ENCODE results near the gene SIX3.

The SIX3 gene

DNA sequence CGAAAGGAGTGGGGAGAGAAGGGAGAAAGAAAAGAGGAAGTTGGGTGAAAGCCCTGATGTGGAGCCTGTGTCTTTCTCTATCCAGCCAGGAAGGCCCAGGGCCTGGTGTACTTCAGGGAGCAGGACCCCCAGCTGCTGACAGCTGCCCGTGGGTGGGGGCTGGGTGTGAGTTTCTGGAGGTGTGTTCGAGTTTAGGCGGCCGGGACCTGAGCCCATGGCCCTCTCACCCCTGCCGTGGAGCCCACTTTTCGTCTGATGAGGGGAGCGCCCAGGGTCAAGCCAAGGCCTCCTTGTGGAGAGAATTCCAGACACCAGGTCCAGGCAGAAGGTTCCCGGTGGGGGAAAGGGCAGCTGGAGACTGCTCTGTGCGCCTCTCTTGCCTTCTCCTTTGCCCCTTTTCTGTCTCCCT is 2.2 kb downstream of the SIX3 start:
- peak; percentile 66 for DNase-seq (ENCODE audit: low spot score)

DNA sequence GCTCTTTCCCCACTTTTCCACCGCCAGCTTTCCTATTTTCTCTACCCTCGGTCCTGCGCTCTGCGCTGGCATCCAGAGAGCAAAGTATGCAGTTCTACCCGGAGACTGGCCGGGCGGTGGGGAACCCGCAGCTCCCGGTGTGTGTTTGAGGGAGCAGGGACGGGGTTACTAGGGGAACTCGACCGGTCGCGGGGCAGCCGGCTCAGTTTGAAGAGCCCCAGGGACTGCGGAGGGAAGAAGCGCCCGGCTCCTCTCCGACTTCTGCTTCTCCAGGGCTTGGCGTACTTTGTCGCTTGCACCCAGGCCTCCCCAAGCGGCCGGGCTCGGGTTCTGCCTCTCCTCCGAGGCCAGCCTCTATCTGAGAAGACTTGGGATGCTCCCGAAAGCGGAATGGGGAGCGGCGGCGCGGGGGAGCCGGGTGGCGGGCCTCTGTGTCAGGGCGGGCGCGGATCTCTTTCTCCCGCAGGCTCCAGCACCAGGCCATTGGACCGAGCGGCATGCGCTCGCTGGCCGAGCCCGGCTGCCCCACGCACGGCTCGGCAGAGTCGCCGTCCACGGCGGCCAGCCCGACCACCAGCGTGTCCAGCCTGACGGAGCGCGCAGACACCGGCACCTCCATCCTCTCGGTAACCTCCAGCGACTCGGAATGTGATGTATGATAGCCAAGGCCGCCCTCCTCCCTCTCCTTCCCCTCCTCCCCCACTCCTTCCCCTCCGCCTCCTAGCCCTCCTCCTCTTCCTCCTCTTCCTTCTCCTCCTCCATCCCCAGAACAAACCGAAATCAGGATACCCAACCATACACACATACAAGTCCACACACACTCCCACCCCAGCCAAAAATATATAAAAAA is 2.8 kb downstream of the SIX3 start:
- peak; percentile 72 for DNase-seq (ENCODE audit: low spot score)

DNA sequence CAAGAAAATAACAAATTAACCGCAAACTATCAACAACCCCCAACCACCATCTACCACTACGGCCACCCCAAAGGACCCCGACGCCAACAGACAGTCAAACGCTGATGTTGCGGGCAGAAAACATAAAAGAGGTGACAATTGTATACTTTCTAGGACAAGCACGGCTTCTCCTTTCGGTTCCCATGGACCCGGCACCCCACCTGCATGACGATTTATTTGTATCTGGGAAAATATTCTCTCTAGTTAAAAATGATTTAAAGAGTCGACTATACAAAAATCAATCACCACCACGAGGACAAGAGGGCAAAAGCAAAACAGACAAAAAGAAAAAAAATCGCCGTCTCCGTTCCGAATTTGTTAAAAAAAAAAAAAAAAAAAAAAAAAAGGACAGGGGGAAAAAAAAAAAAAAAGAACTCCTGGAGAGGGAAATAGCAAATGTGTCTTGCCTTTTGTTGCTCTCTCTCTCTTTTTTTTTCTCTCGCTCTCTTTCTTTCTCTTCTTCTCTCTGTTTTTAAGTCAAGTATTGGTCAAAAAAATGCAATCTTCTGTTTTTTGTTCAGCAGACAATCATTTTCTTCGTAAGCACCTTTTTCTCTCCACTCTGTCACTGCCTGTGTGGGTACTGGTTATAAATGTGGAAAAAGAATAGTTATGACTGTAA is 3.6 kb downstream of the SIX3 start:
- no peak for DNase-seq (ENCODE audit: low spot score)

DNA sequence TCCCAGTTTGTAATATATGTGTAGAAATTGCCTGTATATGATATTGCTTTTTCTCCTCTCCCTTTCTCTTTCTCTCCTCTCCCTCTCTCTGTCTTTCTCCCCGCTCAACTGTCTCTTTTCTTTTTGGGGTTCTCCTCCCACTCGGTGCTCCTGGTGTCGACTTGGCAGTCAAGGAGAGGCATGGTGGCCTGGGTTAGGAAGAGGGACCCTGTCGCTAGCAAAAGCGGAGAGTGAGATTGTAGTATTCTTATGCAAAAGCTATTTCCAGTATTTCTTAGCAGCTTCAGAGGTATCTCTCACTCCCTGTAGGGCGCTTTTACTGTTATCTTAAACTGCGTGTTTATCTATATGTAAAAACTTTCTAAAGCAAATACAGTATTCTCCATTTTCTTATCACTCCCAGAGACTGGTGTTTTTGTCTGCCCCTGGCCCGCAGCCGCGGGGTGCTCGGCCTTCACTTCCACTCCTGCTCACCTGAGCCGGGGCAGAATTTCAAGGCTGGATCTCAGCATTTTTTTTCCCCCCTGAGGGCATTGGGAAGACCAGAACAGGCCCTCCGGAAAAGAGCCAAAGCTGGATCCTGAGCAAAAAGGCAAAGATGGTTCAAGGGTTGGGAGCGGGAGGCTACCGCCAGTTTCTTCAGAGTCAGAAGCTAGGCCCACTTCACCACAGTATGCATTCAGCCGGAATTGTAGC is 4.3 kb downstream of the SIX3 start:
- DNase-seq (ENCODE audit: low spot score), result no peak

DNA sequence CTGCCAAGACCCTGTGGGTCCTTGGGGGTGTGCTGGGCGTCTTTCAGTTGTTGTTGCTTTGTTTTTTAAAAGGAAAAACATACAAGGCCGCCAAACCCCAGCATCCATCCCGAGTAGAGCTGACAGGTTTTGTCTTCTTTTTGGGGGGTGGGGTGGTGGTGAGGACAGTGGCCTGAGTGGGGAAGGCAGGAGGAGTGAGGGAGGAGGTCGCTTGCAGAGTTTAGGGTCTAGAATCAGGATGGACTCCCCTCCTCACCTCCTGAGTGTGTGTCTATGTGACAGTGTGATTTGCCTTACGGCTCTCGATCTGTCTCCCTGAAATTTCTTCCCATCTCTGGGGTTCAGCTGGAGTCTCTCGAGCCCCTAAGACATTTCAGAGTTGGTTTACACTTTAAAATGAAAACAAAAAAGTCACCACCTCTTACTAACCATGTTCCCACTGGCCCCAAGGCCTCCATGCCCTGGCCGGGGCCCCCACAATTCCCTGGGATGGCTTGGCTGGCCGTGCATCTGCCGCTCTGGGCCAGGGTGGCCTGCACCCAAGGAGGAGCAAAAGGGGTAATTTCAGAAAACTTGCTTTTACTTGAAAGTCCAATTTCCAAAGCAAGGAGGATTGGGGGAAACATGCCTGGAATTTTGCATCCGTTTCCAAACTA is 5.0 kb downstream of the SIX3 start:
- no peak for DNase-seq (ENCODE audit: low spot score)

DNA sequence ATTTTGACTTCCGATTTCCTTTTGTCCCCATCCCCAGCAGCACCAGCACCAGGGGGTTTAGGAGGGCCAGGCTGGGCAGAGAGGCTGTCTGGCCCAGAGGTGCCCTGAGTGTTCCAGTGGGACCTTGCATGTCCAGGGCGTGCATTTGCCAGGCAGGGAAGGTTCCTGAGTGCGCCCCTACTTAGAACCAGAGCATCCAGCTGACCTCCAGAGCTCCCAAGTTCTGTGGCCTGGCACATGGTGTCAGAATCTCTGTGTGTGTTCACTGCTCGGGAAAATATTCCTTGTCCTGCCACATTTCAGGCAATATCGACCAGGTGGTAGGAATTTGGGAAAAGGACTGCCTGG is 5.5 kb downstream of the SIX3 start:
- DNase-seq (ENCODE audit: low spot score), result no peak

DNA sequence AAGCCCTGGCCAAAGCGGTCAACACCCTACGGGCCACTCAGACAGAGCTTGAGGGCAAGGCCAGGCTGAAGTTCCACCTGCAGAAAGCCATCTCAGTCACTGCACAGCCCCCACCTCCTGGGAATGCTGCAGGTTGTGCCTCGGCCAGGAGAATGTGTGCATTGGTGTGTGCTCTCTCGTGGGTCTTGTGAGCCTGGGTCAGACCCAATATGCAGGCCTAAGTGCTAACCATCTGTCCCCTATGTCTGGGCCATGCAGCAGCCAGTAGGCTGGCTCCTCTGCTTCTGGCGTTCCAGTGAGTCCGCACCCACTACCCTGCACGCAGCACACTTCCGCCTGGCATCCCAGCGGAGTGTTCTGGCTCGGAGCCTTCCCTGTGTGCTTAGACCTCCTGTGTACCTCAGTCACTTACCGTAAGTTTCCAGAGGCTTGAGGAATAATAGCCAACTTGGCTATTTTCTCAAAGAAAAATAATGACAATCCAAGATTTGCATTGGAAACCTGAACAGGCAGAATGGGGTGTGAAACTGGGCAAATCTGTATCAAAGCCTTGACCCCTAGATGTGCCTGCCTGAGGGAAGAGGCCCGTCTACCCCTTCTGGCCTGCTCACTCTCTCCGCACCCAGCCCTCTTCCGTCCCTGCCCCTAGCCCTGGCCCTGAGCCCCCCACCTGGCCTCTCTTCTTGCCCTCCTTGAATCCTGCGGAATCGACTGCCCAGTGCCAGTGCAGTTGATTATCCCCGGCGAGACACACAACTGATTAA is 7.2 kb downstream of the SIX3 start:
- DNase-seq (ENCODE audit: low spot score), result no peak

DNA sequence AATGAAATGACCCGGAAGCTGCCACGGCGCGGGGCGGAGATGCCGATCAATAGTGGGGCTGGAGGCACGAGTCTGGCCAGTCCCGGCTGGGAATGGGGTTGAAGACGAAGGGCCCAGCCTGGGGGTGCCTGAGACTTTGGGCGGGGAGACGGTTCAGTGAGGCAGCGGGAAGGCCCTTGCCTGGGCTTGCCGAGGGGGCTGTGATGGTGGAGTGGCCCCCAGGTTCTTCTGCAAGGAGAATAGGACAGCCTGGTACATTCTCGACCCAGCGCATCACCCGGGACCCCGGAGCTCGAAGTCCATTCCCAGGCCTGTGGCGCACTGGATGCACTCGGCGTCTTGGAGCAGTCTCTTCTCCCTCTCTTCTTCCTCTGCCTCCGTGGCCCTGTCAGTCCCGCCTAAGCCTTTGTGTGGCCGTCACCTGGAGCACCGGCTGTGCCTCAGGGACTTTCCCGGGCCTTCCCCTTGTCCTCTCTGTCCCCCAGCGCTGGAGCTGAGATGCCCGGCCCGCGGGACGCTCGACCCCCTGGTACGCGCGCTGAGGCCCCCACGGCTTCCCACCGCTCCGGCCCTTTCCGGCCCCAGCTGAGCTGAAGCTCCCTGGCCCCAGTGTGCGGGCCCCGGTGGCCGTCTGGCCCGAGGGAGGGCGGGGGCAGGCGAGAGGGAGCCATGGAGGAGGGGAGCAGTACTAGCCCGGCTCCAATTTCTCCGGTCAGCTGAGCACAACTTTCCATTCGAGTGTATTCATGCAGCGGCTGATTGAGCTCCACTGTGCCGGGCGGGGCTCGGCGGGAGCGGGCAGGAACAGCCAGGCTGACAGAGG is 8.0 kb downstream of the SIX3 start:
- DNase-seq (ENCODE audit: low spot score), result peak; percentile 90

DNA sequence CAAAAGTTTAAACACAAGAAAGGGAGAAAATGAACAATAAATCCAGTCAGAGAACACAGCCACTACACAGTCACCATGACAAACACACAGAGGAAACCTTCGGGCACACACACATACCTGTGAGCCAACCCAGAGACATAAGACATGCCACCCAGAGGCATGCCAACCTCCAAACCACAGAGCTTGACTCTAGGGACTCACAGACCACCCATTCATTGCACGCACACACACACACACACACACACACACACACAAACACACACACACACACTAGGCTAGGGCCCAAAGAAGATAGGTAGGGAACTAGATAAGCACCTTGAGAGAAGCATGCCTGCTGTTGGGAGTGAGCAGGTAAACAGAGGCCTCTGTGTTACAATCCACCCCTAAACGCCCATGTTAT is 9.1 kb downstream of the SIX3 start:
- no peak for DNase-seq (ENCODE audit: low spot score)

DNA sequence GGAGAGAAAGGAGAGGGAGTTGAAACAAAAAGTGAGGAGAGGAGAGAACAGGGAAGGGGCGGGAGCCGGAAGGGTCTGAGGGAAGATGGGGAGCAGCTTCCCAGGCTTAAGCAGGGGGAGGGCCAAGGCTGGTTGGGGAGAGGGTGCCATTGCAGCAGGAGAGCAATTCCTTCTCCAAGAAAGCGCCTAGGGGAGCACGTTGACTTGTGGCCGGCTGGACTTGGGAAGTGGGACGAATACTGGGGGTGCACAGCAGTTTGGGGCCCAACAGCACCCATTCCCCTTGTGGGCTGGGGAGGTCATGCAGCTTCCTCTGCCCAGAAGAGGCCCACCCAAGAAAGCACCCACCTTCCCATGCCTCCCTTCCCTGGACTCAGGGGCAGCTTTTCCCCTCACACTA is 9.6 kb downstream of the SIX3 start:
- no peak for DNase-seq (ENCODE audit: low spot score)

DNA sequence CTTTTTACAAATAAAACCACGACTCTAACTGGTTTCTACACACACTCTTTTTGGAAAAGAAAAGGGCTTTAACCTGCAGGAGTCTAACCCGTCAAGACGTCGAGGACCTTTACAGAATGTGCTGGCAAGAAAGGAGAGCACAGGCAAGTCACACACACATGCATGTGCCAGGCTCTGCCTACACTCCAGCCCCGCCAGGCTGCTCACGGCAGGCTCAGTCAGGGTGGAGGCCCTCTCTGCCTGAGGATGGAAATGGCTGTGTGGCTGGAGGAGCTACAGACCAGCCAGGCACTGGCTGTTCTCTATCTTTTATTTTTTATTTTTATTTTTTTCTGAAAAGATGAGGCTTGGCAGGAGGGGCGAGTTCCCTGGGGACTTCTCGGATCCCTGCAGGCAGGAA is 10.2 kb downstream of the SIX3 start:
- DNase-seq (ENCODE audit: low spot score), result no peak

DNA sequence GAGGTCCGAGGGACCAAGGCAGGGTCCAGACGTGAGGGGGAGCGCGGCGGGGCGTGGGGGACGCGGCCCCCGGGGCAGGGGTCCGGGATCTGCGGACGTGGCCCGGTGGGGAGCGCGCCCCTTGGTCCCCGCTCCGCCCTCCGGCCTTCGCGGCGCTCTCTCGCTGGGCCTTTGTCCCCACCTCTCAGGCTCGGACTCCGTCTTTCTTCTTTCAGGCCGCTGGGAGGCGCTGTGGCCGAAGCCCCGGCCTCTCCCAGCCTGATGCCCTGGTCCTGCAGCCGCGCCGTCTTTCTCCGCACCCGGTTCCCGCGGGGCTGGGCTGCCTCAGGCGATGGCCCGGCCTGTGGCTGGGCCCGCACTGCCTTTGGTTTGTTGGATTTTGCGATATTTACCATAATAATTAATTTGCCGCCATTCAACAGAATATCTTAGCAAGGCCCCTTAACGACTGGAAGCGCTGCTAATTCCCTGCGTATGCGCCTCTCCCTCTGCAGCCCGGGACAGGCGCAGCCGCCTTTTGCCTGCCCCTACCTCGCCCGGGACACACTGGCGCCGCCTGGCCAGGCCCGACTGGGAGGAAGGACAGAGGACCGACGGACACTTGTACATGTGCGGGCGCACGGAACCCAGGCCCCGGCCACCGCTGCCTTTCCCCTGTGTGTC is 10.8 kb downstream of the SIX3 start:
- DNase-seq (ENCODE audit: low spot score), result peak; percentile 88

DNA sequence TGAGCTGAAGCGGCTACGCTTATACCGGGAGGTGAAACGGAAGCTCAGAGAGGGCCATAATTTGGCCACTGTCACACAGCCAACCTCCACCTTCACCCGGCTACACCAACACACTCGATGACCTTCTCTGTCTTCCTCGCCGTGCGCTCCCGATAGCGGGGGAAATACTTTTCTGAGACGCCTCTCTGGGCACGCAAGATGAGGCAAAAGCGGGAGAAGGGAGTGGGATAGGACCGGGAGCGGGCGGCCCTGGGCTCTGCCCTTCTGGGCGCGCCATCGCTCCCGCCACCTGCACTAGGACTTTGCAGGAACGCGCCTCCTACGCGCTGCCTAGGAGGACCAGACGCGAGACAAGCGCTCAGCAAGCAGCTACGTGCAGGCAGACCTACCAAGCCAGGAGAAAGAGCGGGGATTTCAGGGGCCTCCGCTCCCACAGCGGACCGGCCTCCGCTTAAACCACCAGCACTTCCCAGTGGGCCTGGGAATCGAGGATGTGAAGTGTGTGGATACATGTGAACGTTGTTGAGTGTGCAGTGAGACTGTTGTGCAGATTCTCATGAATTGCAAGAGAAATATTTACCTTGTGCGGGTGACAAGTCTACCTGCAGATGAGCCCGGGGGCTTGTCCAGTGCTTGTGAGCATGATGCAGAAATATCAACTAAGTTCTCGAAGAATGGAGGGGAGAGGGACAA is 11.4 kb downstream of the SIX3 start:
- peak; percentile 59 for DNase-seq (ENCODE audit: low spot score)

DNA sequence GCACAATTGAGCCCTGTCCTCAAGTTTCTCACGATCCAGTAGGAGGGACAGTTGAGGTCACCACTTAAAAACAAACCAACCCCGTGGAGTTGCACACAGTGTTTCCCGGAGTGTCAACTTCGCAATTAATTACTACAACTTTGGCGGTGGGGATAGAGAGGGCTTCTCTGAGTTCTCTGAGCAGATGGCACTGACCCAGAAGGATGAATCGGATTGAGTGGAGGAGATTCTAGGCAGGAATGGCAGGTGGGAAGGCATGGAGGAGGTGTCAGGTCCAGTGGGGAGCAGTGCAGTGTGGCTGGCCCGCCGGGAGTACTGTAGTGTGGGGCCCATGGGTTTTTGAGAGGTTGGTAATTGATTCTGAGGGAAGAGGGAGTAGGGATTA is 12.0 kb downstream of the SIX3 start:
- DNase-seq (ENCODE audit: low spot score), result no peak

DNA sequence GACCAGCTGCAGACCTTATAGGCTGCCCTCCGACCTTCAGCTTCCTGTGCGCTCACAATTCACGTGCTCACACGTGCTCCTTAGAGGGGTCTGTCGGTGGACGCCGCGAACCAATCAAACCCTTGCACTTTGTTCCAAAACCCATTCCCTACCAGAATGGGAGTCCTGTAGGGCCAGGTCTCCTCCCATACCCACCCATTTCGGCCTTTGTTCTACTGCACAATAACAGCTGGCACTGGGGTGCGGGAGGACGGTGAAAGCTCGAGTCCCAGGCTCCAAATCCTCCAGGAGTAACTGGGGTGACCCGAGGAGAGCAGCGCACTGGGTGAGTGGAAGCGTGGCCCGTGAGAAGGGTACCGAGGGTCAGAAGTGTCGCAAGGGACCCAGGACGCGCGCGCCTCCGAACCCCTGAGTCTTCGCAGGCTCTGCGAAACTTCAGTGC is 13.0 kb downstream of the SIX3 start:
- no peak for DNase-seq (ENCODE audit: low spot score)

DNA sequence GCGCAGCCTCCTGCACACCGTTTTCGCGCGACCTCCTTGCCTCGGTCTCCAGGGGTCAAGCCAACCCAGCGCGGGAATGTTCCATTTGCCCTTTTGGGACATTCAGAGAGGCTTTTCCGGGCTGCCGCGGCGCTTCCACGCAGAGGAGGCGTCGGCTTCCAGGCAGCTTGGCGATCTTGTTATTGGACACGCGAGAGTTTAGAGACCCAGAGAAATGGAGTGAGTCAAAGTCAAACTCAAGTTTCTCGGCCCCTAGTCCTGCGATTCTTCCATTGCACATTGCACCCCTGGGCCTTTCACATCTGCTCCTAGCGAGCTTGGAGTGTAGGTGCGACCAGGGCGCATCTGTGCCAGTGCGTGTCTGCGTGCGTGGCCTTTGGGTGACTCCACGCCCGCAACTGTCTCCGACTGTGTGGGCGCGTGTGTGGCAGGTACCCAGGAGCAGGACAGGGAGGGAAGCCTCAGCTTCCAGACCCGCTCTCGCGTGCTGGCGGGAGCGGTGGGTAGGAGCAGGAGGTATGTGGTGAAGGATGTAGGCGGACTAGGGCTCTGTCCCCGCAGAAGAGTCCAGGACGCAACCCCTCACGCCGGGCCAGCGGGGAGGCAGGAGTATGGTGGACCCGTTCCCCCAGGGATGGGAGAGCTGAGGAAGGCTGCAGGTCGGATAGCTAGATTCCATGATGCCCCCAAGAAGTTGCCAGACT is 13.5 kb downstream of the SIX3 start:
- DNase-seq (ENCODE audit: low spot score), result no peak

DNA sequence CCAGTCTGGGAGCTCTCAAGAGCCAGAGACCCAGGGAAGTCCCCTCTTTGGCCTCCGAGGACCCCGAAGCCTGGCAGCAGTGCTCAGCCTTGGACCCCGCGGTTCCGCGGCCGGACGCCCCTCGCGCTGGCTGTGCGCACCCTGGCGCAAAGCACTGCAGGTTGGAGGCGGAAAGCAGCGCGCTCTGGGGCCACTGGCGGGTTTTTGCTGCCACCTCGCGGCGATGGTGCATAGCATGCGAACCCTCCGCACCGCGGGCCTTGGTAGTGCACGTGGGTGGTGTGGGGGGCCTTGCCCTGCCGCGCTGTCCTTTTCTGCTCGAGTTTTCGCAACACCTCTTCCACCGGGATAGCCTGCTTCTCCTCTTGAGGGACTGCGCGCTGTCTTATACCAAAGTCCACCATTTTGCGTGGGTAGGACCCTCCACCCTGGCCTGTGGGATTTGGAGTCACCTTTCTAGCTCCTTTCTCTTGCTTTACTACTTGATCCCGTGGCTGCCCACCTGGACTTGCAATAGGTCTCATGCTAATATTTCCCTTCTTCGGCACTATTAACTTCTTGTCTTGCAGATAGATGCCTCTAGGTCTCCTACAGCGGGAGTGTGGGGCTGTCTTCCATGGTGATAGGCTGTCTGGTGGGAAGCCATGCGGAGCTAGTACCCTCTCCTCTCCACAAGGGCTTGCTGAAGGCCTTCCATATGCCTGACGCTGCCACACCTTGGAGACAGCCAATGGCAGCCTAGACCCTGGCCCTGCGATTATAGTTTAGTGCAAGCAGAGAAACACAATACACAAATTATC is 14.3 kb downstream of the SIX3 start:
- DNase-seq (ENCODE audit: low spot score), result peak; percentile 92

DNA sequence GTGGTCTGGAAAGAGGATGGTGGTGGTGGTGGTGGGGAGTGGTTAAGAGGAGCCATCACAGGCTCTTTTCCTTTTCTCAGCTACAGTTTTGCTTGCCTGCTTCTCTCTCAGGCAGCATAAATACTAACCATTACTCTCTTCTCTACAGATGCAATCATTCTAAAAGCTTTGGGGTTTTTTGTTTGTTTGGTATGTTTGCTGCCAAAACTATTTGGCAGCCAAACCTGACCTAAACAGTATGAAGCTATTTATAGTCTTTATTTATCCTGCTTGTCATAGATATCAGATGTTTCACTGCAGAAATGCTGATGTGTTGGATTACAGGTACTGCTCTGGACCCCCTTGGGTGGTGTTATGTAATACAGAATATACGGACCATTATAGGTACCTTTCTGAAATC is 15.3 kb downstream of the SIX3 start:
- no peak for DNase-seq (ENCODE audit: low spot score)

Data from ecto neural progenitor cell (in vitro differentiated cells).